ENCODE data around the gene GPR108. TPM values are rescaled to one million over a fixed set of nuclear protein-coding genes. Genes with fewer than 3 reads are reported as not detected.

The GPR108 gene
- total RNA-seq, 4 donors from 2014 or later: 38.2 to 61.7 (median 48.2) TPM

GRCh38 chr19:6718741-6719539 is 18.4 kb downstream of the GPR108 start:
- Histone ChIP-seq H3K27me3 (peaks cover 0 to 40% (median 0%) of the 10 kb centered on the region in 4 donors), H3K9me3 (no peaks in the 10 kb centered on the region), H3K4me3 (peak overlapping the region; percentile 40 to 57 (median 44)), H3K27ac (replicated peaks in 1 of 4) (peak overlapping the region in 1 of 4 donors; percentile 20), H3K36me3 (peaks cover 0 to 6% (median 2%) of the 10 kb centered on the region in 4 donors), H3K4me1 (peaks cover 0 to 21% (median 12%) of the 10 kb centered on the region in 4 donors)
- intact Hi-C loops (cut with DNase I): no loop called here
- TF ChIP-seq CTCF (IDR thresholded peaks at IDR 0.05) (no peak), POLR2AphosphoS5 (IDR thresholded peaks at IDR 0.05) (no peak), POLR2A (IDR thresholded peaks at IDR 0.05; ENCODE audit: low read depth) (no peak), EP300 (IDR thresholded peaks at IDR 0.05) (no peak)
- 65% methylated on average over 19 of the region's 21 CpGs for whole genome bisulfite sequencing
- DNase-seq (ENCODE audit: extremely low spot score): no peak

GRCh38 chr19:6718111-6718740 is 19.2 kb downstream of the GPR108 start:
- no peak for DNase-seq (ENCODE audit: extremely low spot score)
- Histone ChIP-seq H3K36me3 (peaks cover 0 to 6% (median 2%) of the 10 kb centered on the region in 4 donors), H3K27ac (replicated peaks in 1 of 4) (no peak overlapping the region), H3K4me3 (peak overlapping the region in 1 of 4 donors; percentile 14), H3K9me3 (no peaks in the 10 kb centered on the region), H3K27me3 (peaks cover 0 to 44% (median 0%) of the 10 kb centered on the region in 4 donors), H3K4me1 (peaks cover 0 to 14% (median 9%) of the 10 kb centered on the region in 4 donors)
- TF ChIP-seq EP300 (IDR thresholded peaks at IDR 0.05) (no peak), POLR2AphosphoS5 (IDR thresholded peaks at IDR 0.05) (no peak), CTCF (IDR thresholded peaks at IDR 0.05) (no peak), POLR2A (IDR thresholded peaks at IDR 0.05; ENCODE audit: low read depth) (no peak)
- 69% methylated on average over 18 of the region's 23 CpGs for WGBS
- intact Hi-C loops (cut with DNase I): no loop called here

GRCh38 chr19:6717441-6717971 is 19.9 kb downstream of the GPR108 start:
- intact Hi-C loops (cut with DNase I): no loop called here
- H3K4me1 ChIP-seq: peaks cover 0 to 7% (median 2%) of the 10 kb centered on the region in 4 donors
- no peak overlapping the region for H3K4me3 ChIP-seq
- no peaks in the 10 kb centered on the region for H3K9me3 ChIP-seq
- DNase-seq (ENCODE audit: extremely low spot score): no peak
- 76% methylated on average over 4 of the region's 4 CpGs for WGBS
- TF ChIP-seq CTCF (IDR thresholded peaks at IDR 0.05): no peak
- TF ChIP-seq EP300 (IDR thresholded peaks at IDR 0.05): no peak
- TF ChIP-seq POLR2AphosphoS5 (IDR thresholded peaks at IDR 0.05): no peak
- no peak for TF ChIP-seq POLR2A (IDR thresholded peaks at IDR 0.05; ENCODE audit: low read depth)
- peaks cover 0 to 6% (median 2%) of the 10 kb centered on the region in 4 donors for H3K36me3 ChIP-seq
- peaks cover 0 to 51% (median 0%) of the 10 kb centered on the region in 4 donors for H3K27me3 ChIP-seq
- no peak overlapping the region for H3K27ac ChIP-seq (replicated peaks in 1 of 4)

- Histone ChIP-seq H3K27me3 (peaks cover 0 to 56% (median 0%) of the 10 kb centered on the region in 4 donors), H3K36me3 (peaks cover 0 to 6% (median 2%) of the 10 kb centered on the region in 4 donors), H3K4me1 (peaks cover 0 to 7% (median 0%) of the 10 kb centered on the region in 4 donors), H3K4me3 (no peak overlapping the region), H3K27ac (replicated peaks in 1 of 4) (no peak overlapping the region), H3K9me3 (no peaks in the 10 kb centered on the region)
- no peak for DNase-seq (ENCODE audit: extremely low spot score)
- WGBS: 62% methylated on average over 10 of the region's 10 CpGs
- intact Hi-C loops (cut with DNase I): no loop called here
- no peak for TF ChIP-seq EP300 (IDR thresholded peaks at IDR 0.05)
- no peak for TF ChIP-seq POLR2A (IDR thresholded peaks at IDR 0.05; ENCODE audit: low read depth)
- no peak for TF ChIP-seq POLR2AphosphoS5 (IDR thresholded peaks at IDR 0.05)
- TF ChIP-seq CTCF (IDR thresholded peaks at IDR 0.05): no peak
Observed at GRCh38 chr19:6717036-6717435, 20.3 kb downstream of the GPR108 start.
